Astrocyte of the cerebellum (primary cell): ENCODE measurements around the gene FANK1.

Source experiments
- DNase-seq: peaks from one replicate; pipeline ENCODE4 v3.0.0-alpha.2; 2011; ENCODE audit warnings: low read depth
- H3K4me3 ChIP-seq: 2 replicates; pipeline ENCODE4 v1.5.1; 2011; ENCODE audit warnings: mild to moderate bottlenecking, low read depth, low read length, moderate library complexity
- CTCF ChIP-seq: IDR thresholded peaks from 2 replicates; pipeline ENCODE4 v1.5.1; 2012; ENCODE audit warnings: low read length, low read depth, moderate library complexity, mild to moderate bottlenecking; ENCODE audit errors: missing control alignments
- in situ Hi-C: cut with HindIII; loops from 2 replicates; pipeline ENCODE4 v1.10.0; 2017; ENCODE audit warnings: low sequenced_read_pairs

Gene FANK1

GRCh38 chr10:126054191-126054590 lies 157.8 kb downstream of the FANK1 start:
- in situ Hi-C loops: no loop called here
- H3K4me3 ChIP-seq: no peak overlapping the region
- TF ChIP-seq CTCF: no peak
- no peak for DNase-seq

- H3K4me3 ChIP-seq: no peak overlapping the region
- in situ Hi-C loops: no loop called here
- DNase-seq: no peak
- no peak for TF ChIP-seq CTCF
These were observed 161.1 kb downstream of the FANK1 start for GRCh38 chr10:126057494-126057893.

GRCh38 chr10:126058104-126058503 lies 161.7 kb downstream of the FANK1 start:
- no peak for DNase-seq
- no peak overlapping the region for H3K4me3 ChIP-seq
- no peak for TF ChIP-seq CTCF
- in situ Hi-C loops: no loop called here

- no peak for DNase-seq
- no peak for TF ChIP-seq CTCF
- H3K4me3 ChIP-seq: no peak overlapping the region
- in situ Hi-C loops: no loop called here
These were observed 162.1 kb downstream of the FANK1 start for GRCh38 chr10:126058507-126058906.
